Measurements from ENCODE around the gene ZNF627.
"Not testable (repeated sequence)": the region's sequence is repeated elsewhere in the genome, so short reads cannot be mapped to it uniquely, and the experiment has no call there.

The ZNF627 gene

DNA sequence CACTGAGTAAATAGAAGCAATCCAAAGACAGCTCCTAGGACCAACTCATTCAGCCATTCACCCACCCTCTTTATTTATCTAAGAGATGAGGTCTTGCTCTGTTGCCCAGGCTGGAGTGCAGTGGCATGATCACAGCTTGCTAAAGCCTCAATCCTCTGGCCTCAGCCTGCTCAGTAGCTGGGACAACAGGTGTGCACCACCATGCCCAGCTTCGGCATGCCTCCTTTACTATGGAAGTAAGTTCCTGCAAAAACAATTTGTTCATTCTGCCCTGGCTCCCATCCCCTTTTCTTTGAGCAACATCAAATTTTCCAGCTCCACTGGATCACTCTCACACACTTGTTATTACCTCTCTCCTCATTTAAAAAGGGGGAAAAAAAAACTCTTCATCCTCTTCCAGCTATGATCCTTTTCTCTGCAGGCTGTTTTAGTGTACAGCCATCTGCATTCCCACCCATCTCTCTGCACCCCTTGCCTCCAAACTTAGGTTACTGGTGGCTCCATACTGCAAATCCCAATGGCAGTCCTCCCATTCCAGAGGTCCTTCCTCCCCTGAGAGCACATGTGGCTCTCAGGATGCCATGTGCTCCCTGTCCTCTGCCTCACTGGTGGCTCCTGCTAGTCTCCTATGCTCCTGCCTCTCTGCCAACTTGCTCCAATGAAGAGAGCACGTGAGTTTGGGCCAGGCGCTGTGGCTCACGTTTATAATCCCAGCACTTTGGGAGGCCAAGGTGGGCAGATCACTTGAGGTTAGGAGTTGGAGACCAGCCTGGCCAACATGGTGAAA is 40.5 kb upstream of the ZNF627 start:
- Histone ChIP-seq H3K9me3 (ENCODE audit: control insufficient read depth in 5 of 5, low read length in 5 of 5) (no peaks in the 10 kb centered on the region), H3K9ac (ENCODE audit: low read length in 5 of 5) (no peak overlapping the region), H3K4me1 (ENCODE audit: control insufficient read depth in 5 of 5, insufficient read depth in 5 of 5, low read length in 5 of 5) (peaks cover 3 to 30% (median 28%) of the 10 kb centered on the region in 5 donors), H3K36me3 (ENCODE audit: control insufficient read depth in 5 of 5, insufficient read depth in 5 of 5, low read length in 5 of 5) (peaks cover 0 to 40% (median 35%) of the 10 kb centered on the region in 5 donors), H3K27ac (ENCODE audit: low read depth, low read length) (no peak overlapping the region), H3K4me3 (ENCODE audit: low read depth in 1 of 5, low read length in 5 of 5) (no peak overlapping the region), H3K27me3 (ENCODE audit: control insufficient read depth in 5 of 5, insufficient read depth in 4 of 5, low read length in 5 of 5) (no peaks in the 10 kb centered on the region)

GRCh38 chr19:11558881-11559828 is 38.1 kb upstream of the ZNF627 start, which contains the start of gene ELOF1:
TSS of gene ELOF1 (minus strand) at chr19:11559230. CDS start at chr19:11554347, 4,883 bp downstream.
- Histone ChIP-seq H3K9me3 (ENCODE audit: control insufficient read depth in 5 of 5, low read length in 5 of 5) (no peaks in the 10 kb centered on the region), H3K4me3 (ENCODE audit: low read depth in 1 of 5, low read length in 5 of 5) (peak within 1 kb of the TSS; percentile 84 to 97 (median 93)), H3K27ac (ENCODE audit: low read depth, low read length) (peak within 1 kb of the TSS; percentile 67), H3K36me3 (ENCODE audit: control insufficient read depth in 5 of 5, insufficient read depth in 5 of 5, low read length in 5 of 5) (peaks cover 0 to 17% (median 15%) of the 10 kb centered on the region in 5 donors), H3K4me1 (ENCODE audit: control insufficient read depth in 5 of 5, insufficient read depth in 5 of 5, low read length in 5 of 5) (peaks cover 3 to 29% (median 28%) of the 10 kb centered on the region in 5 donors), H3K27me3 (ENCODE audit: control insufficient read depth in 5 of 5, insufficient read depth in 4 of 5, low read length in 5 of 5) (no peaks in the 10 kb centered on the region), H3K9ac (ENCODE audit: low read length in 5 of 5) (peak within 1 kb of the TSS; percentile 83 to 95 (median 88))

DNA sequence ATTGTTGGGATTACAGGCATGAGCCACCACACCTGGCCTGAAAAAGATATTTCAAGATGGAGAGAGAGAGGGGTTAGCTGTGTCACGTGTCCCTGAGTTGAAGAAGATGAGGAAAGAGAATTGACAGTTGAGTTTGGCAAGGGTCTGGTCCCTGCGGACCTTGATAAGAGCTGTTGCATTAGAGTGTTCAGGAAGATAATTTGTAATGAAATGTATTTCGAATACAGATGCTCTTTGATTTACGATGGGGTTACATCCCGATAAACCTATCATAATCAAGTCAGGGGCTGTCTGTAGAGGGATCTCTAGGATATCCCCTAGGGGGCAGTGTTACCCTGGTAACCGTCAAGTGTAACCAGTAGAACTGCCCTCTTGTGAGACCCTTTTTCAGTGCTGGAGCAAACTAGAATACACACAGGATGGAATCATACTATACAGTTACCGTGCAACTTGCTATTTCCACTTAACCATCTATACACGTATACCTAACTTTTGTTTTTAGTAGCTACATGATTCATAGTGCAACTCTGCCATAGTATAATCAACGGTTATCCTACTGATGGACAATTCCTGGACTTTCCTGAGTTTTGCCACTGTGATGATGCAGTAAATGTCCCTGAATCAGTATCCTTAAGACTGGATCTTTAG is 36.8 kb upstream of the ZNF627 start:
- Histone ChIP-seq H3K27me3 (ENCODE audit: control insufficient read depth in 5 of 5, insufficient read depth in 4 of 5, low read length in 5 of 5) (no peaks in the 10 kb centered on the region), H3K4me1 (ENCODE audit: control insufficient read depth in 5 of 5, insufficient read depth in 5 of 5, low read length in 5 of 5) (peaks cover 3 to 29% (median 28%) of the 10 kb centered on the region in 5 donors), H3K36me3 (ENCODE audit: control insufficient read depth in 5 of 5, insufficient read depth in 5 of 5, low read length in 5 of 5) (peaks cover 0 to 9% (median 6%) of the 10 kb centered on the region in 5 donors), H3K27ac (ENCODE audit: low read depth, low read length) (no peak overlapping the region), H3K4me3 (ENCODE audit: low read depth in 1 of 5, low read length in 5 of 5) (no peak overlapping the region), H3K9ac (ENCODE audit: low read length in 5 of 5) (peak overlapping the region in 1 of 5 donors; percentile 30), H3K9me3 (ENCODE audit: control insufficient read depth in 5 of 5, low read length in 5 of 5) (no peaks in the 10 kb centered on the region)

DNA sequence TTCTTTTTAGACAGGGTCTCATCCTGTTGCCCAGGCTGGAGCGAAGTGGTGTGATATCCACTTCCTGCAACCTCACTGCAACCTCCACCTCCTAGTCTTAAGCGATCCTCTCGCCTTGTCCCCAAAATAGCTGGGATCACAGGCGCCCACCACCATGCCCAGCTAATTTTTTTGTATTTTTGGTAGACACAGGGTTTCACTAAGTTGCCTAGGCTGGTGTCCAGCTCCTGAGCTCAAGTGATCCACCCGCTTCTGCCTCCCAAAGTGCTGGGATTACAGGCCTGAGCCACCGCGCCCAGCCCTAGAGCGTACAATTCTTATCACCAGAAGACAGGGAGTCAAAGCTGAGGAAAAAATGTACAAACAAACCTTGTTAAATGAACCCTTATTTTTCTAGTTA is 33.8 kb upstream of the ZNF627 start:
- H3K36me3 ChIP-seq (ENCODE audit: control insufficient read depth in 5 of 5, insufficient read depth in 5 of 5, low read length in 5 of 5), result no peaks in the 10 kb centered on the region
- no peak overlapping the region for H3K4me3 ChIP-seq (ENCODE audit: low read depth in 1 of 5, low read length in 5 of 5)
- peaks cover under 1 to 20% (median 19%) of the 10 kb centered on the region in 5 donors for H3K4me1 ChIP-seq (ENCODE audit: control insufficient read depth in 5 of 5, insufficient read depth in 5 of 5, low read length in 5 of 5)
- peak overlapping the region in 1 of 5 donors; percentile 24 for H3K9ac ChIP-seq (ENCODE audit: low read length in 5 of 5)
- H3K27me3 ChIP-seq (ENCODE audit: control insufficient read depth in 5 of 5, insufficient read depth in 4 of 5, low read length in 5 of 5), result no peaks in the 10 kb centered on the region
- H3K27ac ChIP-seq (ENCODE audit: low read depth, low read length), result no peak overlapping the region
- H3K9me3 ChIP-seq (ENCODE audit: control insufficient read depth in 5 of 5, low read length in 5 of 5), result no peaks in the 10 kb centered on the region

DNA sequence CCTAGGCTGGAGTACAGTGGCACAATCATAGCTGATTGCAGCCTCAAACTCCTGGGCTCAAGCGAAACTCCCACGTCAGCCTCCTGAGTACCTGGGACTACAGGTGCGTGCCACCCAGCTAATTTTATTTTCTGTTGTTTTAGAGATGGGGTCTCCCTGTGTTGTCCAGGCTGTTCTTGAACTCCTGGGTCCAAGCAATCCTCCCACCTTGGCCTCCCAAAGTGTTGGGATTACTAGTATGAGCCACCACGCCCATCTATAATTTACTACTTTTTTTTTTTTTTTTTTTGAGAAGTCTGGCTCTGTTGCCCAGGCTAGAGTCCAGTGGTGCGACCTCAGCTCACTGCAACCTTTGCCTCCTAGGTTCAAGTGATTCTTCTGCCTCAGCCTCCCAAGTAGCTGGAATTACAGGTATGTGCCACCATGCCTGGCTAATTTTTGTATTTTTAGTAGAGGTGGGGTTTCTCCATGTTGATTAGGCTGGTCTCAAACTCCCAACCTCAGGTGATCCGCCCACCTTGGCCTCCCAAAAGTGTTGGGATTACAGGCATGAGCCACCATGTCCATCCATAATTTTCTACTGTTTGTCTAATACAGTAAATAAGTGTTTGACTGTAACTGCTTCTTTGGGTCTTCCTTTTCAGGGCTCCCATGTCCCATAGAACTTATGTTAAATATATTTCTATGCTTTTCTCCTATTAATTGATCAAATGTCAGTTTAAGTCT is 33.0 kb upstream of the ZNF627 start:
- not testable (repeated sequence) for H3K27ac ChIP-seq (ENCODE audit: low read depth, low read length); H3K4me3 ChIP-seq (ENCODE audit: low read depth in 1 of 5, low read length in 5 of 5)
- H3K4me1 ChIP-seq (ENCODE audit: control insufficient read depth in 5 of 5, insufficient read depth in 5 of 5, low read length in 5 of 5), result peaks cover 0 to 15% (median 14%) of the 10 kb centered on the region in 5 donors

GRCh38 chr19:11565649-11565980 is 31.7 kb upstream of the ZNF627 start:
- not testable (repeated sequence) for H3K9ac ChIP-seq (ENCODE audit: low read length in 5 of 5); H3K4me3 ChIP-seq (ENCODE audit: low read depth in 1 of 5, low read length in 5 of 5); H3K9me3 ChIP-seq (ENCODE audit: control insufficient read depth in 5 of 5, low read length in 5 of 5); H3K27me3 ChIP-seq (ENCODE audit: control insufficient read depth in 5 of 5, insufficient read depth in 4 of 5, low read length in 5 of 5); H3K36me3 ChIP-seq (ENCODE audit: control insufficient read depth in 5 of 5, insufficient read depth in 5 of 5, low read length in 5 of 5); H3K27ac ChIP-seq (ENCODE audit: low read depth, low read length); H3K4me1 ChIP-seq (ENCODE audit: control insufficient read depth in 5 of 5, insufficient read depth in 5 of 5, low read length in 5 of 5)

More for the DNA sequence above, 33.0 kb upstream of the ZNF627 start:
- not testable (repeated sequence) for H3K9me3 ChIP-seq (ENCODE audit: control insufficient read depth in 5 of 5, low read length in 5 of 5); H3K36me3 ChIP-seq (ENCODE audit: control insufficient read depth in 5 of 5, insufficient read depth in 5 of 5, low read length in 5 of 5); H3K27me3 ChIP-seq (ENCODE audit: control insufficient read depth in 5 of 5, insufficient read depth in 4 of 5, low read length in 5 of 5); H3K9ac ChIP-seq (ENCODE audit: low read length in 5 of 5)

DNA sequence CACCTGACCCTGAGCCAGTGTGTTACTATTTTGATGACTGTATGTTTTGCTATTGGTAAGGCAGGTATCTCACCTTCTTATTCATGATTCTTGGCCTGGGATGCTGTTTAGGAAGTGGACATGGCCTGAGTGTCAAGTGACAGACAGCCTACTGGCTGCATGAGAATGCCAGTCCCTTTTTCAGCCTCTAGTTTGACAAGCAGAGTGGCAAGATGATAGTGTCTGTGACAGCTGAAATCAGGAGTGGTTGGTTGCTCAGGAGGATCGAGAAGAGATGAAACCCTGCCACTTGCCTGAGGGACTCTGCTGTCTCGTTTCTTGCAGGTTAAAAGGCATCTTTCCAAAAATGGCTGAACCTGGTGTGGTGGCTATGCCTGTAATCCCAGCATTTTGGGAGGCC is 31.1 kb upstream of the ZNF627 start:
- Histone ChIP-seq H3K4me3 (ENCODE audit: low read depth in 1 of 5, low read length in 5 of 5) (no peak overlapping the region), H3K27me3 (ENCODE audit: control insufficient read depth in 5 of 5, insufficient read depth in 4 of 5, low read length in 5 of 5) (no peaks in the 10 kb centered on the region), H3K4me1 (ENCODE audit: control insufficient read depth in 5 of 5, insufficient read depth in 5 of 5, low read length in 5 of 5) (no peaks in the 10 kb centered on the region), H3K9me3 (ENCODE audit: control insufficient read depth in 5 of 5, low read length in 5 of 5) (no peaks in the 10 kb centered on the region), H3K9ac (ENCODE audit: low read length in 5 of 5) (no peak overlapping the region), H3K27ac (ENCODE audit: low read depth, low read length) (no peak overlapping the region), H3K36me3 (ENCODE audit: control insufficient read depth in 5 of 5, insufficient read depth in 5 of 5, low read length in 5 of 5) (no peaks in the 10 kb centered on the region)

- Histone ChIP-seq H3K9me3 (ENCODE audit: control insufficient read depth in 5 of 5, low read length in 5 of 5) (no peaks in the 10 kb centered on the region), H3K27me3 (ENCODE audit: control insufficient read depth in 5 of 5, insufficient read depth in 4 of 5, low read length in 5 of 5) (no peaks in the 10 kb centered on the region), H3K27ac (ENCODE audit: low read depth, low read length) (no peak overlapping the region), H3K4me3 (ENCODE audit: low read depth in 1 of 5, low read length in 5 of 5) (no peak overlapping the region), H3K9ac (ENCODE audit: low read length in 5 of 5) (no peak overlapping the region), H3K4me1 (ENCODE audit: control insufficient read depth in 5 of 5, insufficient read depth in 5 of 5, low read length in 5 of 5) (no peaks in the 10 kb centered on the region), H3K36me3 (ENCODE audit: control insufficient read depth in 5 of 5, insufficient read depth in 5 of 5, low read length in 5 of 5) (peaks cover 0 to 1% (median 0%) of the 10 kb centered on the region in 5 donors)
These were observed 27.2 kb upstream of the ZNF627 start for GRCh38 chr19:11570039-11570462.

DNA sequence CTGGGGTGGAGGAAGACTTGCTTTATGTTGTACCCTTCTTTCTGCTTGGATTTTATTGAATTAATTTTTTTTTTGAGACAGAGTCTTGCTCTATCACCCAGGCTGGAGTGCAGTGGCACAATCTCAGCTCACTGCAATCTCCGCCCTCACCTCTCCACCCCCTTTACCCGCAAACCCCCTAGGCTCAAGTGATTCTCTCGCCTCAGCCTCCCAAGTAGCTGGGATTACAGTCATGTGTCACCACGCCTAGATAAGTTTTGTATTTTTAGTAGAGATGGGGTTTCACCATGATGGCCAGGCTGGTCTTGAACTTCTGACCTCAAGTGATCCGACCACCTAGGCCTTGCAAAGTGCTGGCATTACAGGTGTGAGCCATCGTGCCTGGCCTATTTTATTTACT is 23.9 kb upstream of the ZNF627 start:
- H3K9me3 ChIP-seq (ENCODE audit: control insufficient read depth in 5 of 5, low read length in 5 of 5); H3K27me3 ChIP-seq (ENCODE audit: control insufficient read depth in 5 of 5, insufficient read depth in 4 of 5, low read length in 5 of 5); H3K9ac ChIP-seq (ENCODE audit: low read length in 5 of 5); H3K36me3 ChIP-seq (ENCODE audit: control insufficient read depth in 5 of 5, insufficient read depth in 5 of 5, low read length in 5 of 5); H3K4me3 ChIP-seq (ENCODE audit: low read depth in 1 of 5, low read length in 5 of 5); H3K27ac ChIP-seq (ENCODE audit: low read depth, low read length): not testable (repeated sequence)
- peaks cover 3 to 15% (median 5%) of the 10 kb centered on the region in 5 donors for H3K4me1 ChIP-seq (ENCODE audit: control insufficient read depth in 5 of 5, insufficient read depth in 5 of 5, low read length in 5 of 5)
